Liver (tissue), 9 donors: Measurements from ENCODE around the gene HBG2. TPM values are rescaled to one million over a fixed set of nuclear protein-coding genes. Genes with fewer than 3 reads are reported as not detected.

Experiments used
- DNase-seq: peaks from one replicate; pipeline ENCODE4 v3.0.0-alpha.2; 2017; ENCODE audit warnings: low spot score
- H3K27ac ChIP-seq, 2 donors: one replicate each; pipeline ENCODE4 v1.7.0; 2013; ENCODE audit warnings: inconsistent platforms in 2 of 2, low read length in 2 of 2, control low read depth in 1 of 2, low read depth in 1 of 2, mild to moderate bottlenecking in 1 of 2
- H3K27me3 ChIP-seq, 4 donors: one replicate each; pipeline versions ENCODE4 v1.6.1 to v1.7.0; 2013; ENCODE audit warnings: low read length in 3 of 4, inconsistent platforms in 1 of 4, mild to moderate bottlenecking in 1 of 4, moderate library complexity in 1 of 4; ENCODE audit not compliant: control insufficient read depth in 4 of 4, insufficient read depth in 4 of 4
- H3K36me3 ChIP-seq, 4 donors: one replicate each; pipeline versions ENCODE4 v1.6.1 to v1.7.0; 2013; ENCODE audit warnings: low read length in 3 of 4, mild to moderate bottlenecking in 3 of 4, low read depth in 1 of 4, moderate library complexity in 1 of 4; ENCODE audit not compliant: control insufficient read depth in 4 of 4, insufficient read depth in 3 of 4
- H3K4me1 ChIP-seq, 4 donors: one replicate each; pipeline versions ENCODE4 v1.6.1 to v1.7.0; 2013; ENCODE audit warnings: low read length in 3 of 4, mild to moderate bottlenecking in 3 of 4, moderate library complexity in 1 of 4; ENCODE audit not compliant: control insufficient read depth in 4 of 4, insufficient read depth in 4 of 4
- H3K4me3 ChIP-seq, 3 donors: one replicate each; pipeline versions ENCODE4 v1.6.1 to v1.7.0; 2013; ENCODE audit warnings: low read length in 3 of 3, control low read depth in 1 of 3, low read depth in 1 of 3, mild to moderate bottlenecking in 1 of 3
- H3K9ac ChIP-seq, 2 donors: one replicate each; pipeline ENCODE4 v1.7.0; 2013; ENCODE audit warnings: low read length in 2 of 2, mild to moderate bottlenecking in 2 of 2, moderate library complexity in 2 of 2, control low read depth in 1 of 2, low read depth in 1 of 2
- H3K9me3 ChIP-seq, 4 donors: one replicate each; pipeline versions ENCODE4 v1.6.1 to v1.7.0; 2013; ENCODE audit warnings: low read length in 3 of 4; ENCODE audit not compliant: control insufficient read depth in 4 of 4
- EGR1 ChIP-seq, 2 donors: IDR thresholded peaks; 2 replicates each; pipeline ENCODE4 v1.6.1; 2016 to 2018; ENCODE audit warnings: antibody characterized with exemption in 2 of 2, low read depth in 2 of 2
- FOXA1 ChIP-seq: IDR thresholded peaks from 2 replicates; pipeline ENCODE4 v1.6.1; 2016; ENCODE audit warnings: antibody characterized with exemption
- FOXA2 ChIP-seq: IDR thresholded peaks from 2 replicates; pipeline ENCODE4 v1.6.1; 2016; ENCODE audit warnings: antibody characterized with exemption
- GABPA ChIP-seq, 2 donors: IDR thresholded peaks in 1 of 2; conservative IDR thresholded peaks in 1 of 2; 2 replicates each; pipeline ENCODE4 v1.6.1; 2016; ENCODE audit warnings: antibody characterized with exemption in 2 of 2, mild to moderate bottlenecking in 1 of 2, moderate library complexity in 1 of 2
- HNF4A ChIP-seq, 2 donors: conservative IDR thresholded peaks; 2 replicates each; pipeline ENCODE4 v1.6.1; 2016; ENCODE audit warnings: antibody characterized with exemption in 2 of 2, mild to moderate bottlenecking in 2 of 2
- HNF4G ChIP-seq: IDR thresholded peaks from 2 replicates; pipeline ENCODE4 v1.6.1; 2016; ENCODE audit warnings: antibody characterized with exemption
- JUND ChIP-seq, 2 donors: IDR thresholded peaks; 2 replicates each; pipeline ENCODE4 v1.6.1; 2016; ENCODE audit warnings: antibody characterized with exemption in 2 of 2
- NR2F2 ChIP-seq: IDR thresholded peaks from 2 replicates; pipeline ENCODE4 v1.6.1; 2016; ENCODE audit warnings: antibody characterized with exemption
- RAD21 ChIP-seq, 2 donors: IDR thresholded peaks; 2 replicates each; pipeline ENCODE4 v1.6.1; 2016; ENCODE audit warnings: antibody characterized with exemption in 2 of 2, mild to moderate bottlenecking in 2 of 2
- RXRA ChIP-seq, 2 donors: IDR thresholded peaks; 2 replicates each; pipeline ENCODE4 v1.6.1; 2017 to 2018; ENCODE audit warnings: antibody characterized with exemption in 2 of 2, mild to moderate bottlenecking in 1 of 2
- SP1 ChIP-seq: IDR thresholded peaks from 2 replicates; pipeline ENCODE4 v1.6.1; 2018; ENCODE audit warnings: antibody characterized with exemption, mild to moderate bottlenecking
- TAF1 ChIP-seq: conservative IDR thresholded peaks from 2 replicates; pipeline ENCODE4 v1.6.1; 2016; ENCODE audit warnings: antibody characterized with exemption, mild to moderate bottlenecking
- YY1 ChIP-seq: IDR thresholded peaks from 2 replicates; pipeline ENCODE4 v1.6.1; 2016; ENCODE audit warnings: antibody characterized with exemption, mild to moderate bottlenecking
- WGBS: extraction: QIAGEN DNeasy Blood & Tissue Kit; methylation state at CpG from one replicate; pipeline ENCODE4 v1.1.7; 2013; 5-methylcytosine and 5-hydroxymethylcytosine counted together
- polyA plus RNA-seq, 2 donors: library from polyadenylated mRNA; stranded (reverse) in 1 of 2; unstranded in 1 of 2; fragments of 200-250 nt in 1 of 2; fragments of >200 nt in 1 of 2; fragmentation: Nextera tagmentation in 1 of 2; extraction: Ambion mirVana in 1 of 2; gene quantifications; one replicate each; pipeline versions ENCODE4 v1.2.1 to v1.2.3, GENCODE V29; 2013 to 2015
- total RNA-seq, 2 donors: library from RNA; depleted of rRNA; stranded (reverse); fragments of >200 nt; gene quantifications; one replicate each; pipeline ENCODE4 v1.2.3, GENCODE V29; 2014
- TF ChIP-seq, protein P1 (sequence below): IDR thresholded peaks from 2 replicates; pipeline ENCODE4 v1.6.1; 2016; ENCODE audit warnings: antibody characterized with exemption
- TF ChIP-seq, protein P2 (sequence below): fragments of 150-350 bp; IDR thresholded peaks from 2 replicates; pipeline ENCODE4 v1.5.1; 2017; ENCODE audit warnings: improper control_type of control experiment, low read depth, low read length; ENCODE audit not compliant: missing input control
- TF ChIP-seq, protein P3 (sequence below): IDR thresholded peaks from 2 replicates; pipeline ENCODE4 v1.6.1; 2016; ENCODE audit warnings: antibody characterized with exemption
- TF ChIP-seq, protein P4 (sequence below): IDR thresholded peaks from 2 replicates; pipeline ENCODE4 v1.6.1; 2016; ENCODE audit warnings: antibody characterized with exemption
- donor health status: healthy.
- donor health status: healthy.
- donor health status: healthy.
- donor health status: healthy.
- donor health status: healthy.

HBG2 gene
- total and polyA plus RNA-seq, 4 donors, result 0.71 to 55,632 TPM; not detected in 2

DNA sequence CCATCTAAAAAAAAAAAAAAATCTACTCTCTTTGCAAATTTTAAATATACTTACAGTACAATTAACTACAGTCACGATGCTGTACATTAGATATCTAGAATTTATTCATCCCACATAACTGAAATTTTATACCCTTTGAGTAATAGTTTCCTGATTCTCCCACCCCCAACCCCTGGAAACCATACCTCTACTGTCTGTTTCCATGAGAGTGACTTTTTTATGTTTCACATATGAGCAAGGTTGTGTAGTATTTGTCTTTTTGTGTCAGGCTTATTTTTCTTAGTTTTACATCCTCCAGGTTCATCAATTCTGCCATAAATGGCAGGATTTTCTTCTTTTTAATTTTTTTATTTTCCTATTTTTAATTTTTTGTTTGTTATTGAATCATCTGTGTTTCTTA lies 30.9 kb downstream of the HBG2 start:
- Histone ChIP-seq H3K4me3 (no peak overlapping the region), H3K36me3 (no peaks in the 10 kb centered on the region), H3K4me1 (no peaks in the 10 kb centered on the region), H3K27ac (no peak overlapping the region), H3K9ac (no peak overlapping the region), H3K27me3 (no peaks in the 10 kb centered on the region), H3K9me3 (no peaks in the 10 kb centered on the region)
- DNase-seq, result no peak
- 70% methylated on average over 1 of the region's 1 CpG for WGBS
- TF ChIP-seq NR2F2, result no peak
- no peak for TF ChIP-seq RXRA (IDR thresholded peaks at IDR 0.05)
- TF ChIP-seq EGR1 (IDR thresholded peaks at IDR 0.05; ENCODE audit: low read depth in 2 of 2), result no peak
- TF ChIP-seq, protein P1, sequence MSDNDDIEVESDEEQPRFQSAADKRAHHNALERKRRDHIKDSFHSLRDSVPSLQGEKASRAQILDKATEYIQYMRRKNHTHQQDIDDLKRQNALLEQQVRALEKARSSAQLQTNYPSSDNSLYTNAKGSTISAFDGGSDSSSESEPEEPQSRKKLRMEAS, result no peak
- no peak for TF ChIP-seq GABPA (IDR thresholded peaks at IDR 0.05 in 1 of 2, conservative IDR thresholded peaks at IDR 0.05 in 1 of 2)
- TF ChIP-seq, protein P2, sequence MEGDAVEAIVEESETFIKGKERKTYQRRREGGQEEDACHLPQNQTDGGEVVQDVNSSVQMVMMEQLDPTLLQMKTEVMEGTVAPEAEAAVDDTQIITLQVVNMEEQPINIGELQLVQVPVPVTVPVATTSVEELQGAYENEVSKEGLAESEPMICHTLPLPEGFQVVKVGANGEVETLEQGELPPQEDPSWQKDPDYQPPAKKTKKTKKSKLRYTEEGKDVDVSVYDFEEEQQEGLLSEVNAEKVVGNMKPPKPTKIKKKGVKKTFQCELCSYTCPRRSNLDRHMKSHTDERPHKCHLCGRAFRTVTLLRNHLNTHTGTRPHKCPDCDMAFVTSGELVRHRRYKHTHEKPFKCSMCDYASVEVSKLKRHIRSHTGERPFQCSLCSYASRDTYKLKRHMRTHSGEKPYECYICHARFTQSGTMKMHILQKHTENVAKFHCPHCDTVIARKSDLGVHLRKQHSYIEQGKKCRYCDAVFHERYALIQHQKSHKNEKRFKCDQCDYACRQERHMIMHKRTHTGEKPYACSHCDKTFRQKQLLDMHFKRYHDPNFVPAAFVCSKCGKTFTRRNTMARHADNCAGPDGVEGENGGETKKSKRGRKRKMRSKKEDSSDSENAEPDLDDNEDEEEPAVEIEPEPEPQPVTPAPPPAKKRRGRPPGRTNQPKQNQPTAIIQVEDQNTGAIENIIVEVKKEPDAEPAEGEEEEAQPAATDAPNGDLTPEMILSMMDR, result no peak
- TF ChIP-seq, protein P3, sequence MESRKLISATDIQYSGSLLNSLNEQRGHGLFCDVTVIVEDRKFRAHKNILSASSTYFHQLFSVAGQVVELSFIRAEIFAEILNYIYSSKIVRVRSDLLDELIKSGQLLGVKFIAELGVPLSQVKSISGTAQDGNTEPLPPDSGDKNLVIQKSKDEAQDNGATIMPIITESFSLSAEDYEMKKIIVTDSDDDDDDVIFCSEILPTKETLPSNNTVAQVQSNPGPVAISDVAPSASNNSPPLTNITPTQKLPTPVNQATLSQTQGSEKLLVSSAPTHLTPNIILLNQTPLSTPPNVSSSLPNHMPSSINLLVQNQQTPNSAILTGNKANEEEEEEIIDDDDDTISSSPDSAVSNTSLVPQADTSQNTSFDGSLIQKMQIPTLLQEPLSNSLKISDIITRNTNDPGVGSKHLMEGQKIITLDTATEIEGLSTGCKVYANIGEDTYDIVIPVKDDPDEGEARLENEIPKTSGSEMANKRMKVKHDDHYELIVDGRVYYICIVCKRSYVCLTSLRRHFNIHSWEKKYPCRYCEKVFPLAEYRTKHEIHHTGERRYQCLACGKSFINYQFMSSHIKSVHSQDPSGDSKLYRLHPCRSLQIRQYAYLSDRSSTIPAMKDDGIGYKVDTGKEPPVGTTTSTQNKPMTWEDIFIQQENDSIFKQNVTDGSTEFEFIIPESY, result no peak
- TF ChIP-seq, protein P4, sequence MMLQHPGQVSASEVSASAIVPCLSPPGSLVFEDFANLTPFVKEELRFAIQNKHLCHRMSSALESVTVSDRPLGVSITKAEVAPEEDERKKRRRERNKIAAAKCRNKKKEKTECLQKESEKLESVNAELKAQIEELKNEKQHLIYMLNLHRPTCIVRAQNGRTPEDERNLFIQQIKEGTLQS, result no peak

DNA sequence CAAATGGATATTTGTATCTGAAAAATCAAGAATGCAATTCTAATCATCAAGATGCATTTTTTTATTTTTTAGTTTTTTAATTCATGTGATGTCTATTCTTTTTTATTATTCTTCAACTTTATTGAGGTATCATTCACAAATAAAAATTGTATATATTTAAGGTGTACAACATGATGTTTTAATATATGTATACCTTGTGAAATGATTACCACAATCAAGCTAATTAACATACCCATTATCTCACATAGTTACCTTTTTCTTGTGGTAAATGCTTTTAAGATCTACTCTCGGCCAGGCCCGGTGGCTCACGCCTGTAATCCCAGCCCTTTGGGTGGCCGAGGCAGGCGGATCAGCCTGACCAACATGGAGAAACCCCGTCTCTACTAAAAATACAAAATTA lies 31.4 kb downstream of the HBG2 start:
- Histone ChIP-seq H3K36me3 (no peaks in the 10 kb centered on the region), H3K9ac (no peak overlapping the region), H3K4me1 (no peaks in the 10 kb centered on the region), H3K27ac (no peak overlapping the region), H3K9me3 (no peaks in the 10 kb centered on the region), H3K4me3 (no peak overlapping the region), H3K27me3 (no peaks in the 10 kb centered on the region)
- TF ChIP-seq NR2F2, result no peak
- TF ChIP-seq GABPA (IDR thresholded peaks at IDR 0.05 in 1 of 2, conservative IDR thresholded peaks at IDR 0.05 in 1 of 2), result no peak
- TF ChIP-seq EGR1 (IDR thresholded peaks at IDR 0.05; ENCODE audit: low read depth in 2 of 2), result no peak
- WGBS, result 87% methylated on average over 6 of the region's 6 CpGs
- no peak for DNase-seq

DNA sequence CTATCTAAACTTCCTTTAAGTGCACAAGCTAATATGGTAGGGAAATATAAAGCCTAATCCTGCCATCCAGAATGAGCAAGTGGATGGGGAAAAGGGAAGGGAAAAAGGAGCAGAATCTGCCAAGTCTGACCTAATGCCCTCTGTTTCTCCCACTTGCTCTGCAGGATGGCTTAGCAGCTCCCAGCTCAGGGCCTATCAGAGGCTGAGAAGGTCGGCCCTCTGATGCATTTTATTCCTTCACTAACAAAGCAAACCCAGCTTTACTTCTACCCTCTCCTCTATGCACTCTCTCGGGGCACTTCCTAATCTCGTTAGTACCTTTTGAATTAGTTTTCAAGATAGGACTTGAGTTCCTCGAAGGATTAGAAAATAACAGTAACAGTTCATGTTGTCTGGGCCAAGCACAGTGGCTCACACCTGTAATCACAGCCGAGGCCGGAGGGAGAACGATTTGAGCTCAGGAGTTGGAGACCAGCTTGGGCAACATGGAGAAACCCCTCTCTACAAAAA lies 44.1 kb downstream of the HBG2 start:
- H3K4me1 ChIP-seq, result no peaks in the 10 kb centered on the region
- WGBS, result 47% methylated on average over 7 of the region's 7 CpGs
- H3K4me3 ChIP-seq, result no peak overlapping the region
- DNase-seq, result no peak
- H3K36me3 ChIP-seq, result no peaks in the 10 kb centered on the region
- H3K27ac ChIP-seq, result no peak overlapping the region
- peaks cover 0 to 4% (median 1%) of the 10 kb centered on the region in 4 donors for H3K27me3 ChIP-seq
- no peak overlapping the region for H3K9ac ChIP-seq
- H3K9me3 ChIP-seq, result no peaks in the 10 kb centered on the region
- TF ChIP-seq RXRA (IDR thresholded peaks at IDR 0.05) (no peak), JUND (IDR thresholded peaks at IDR 0.05) (no peak), YY1 (no peak), HNF4A (conservative IDR thresholded peaks at IDR 0.05) (no peak), SP1 (no peak), TAF1 (no peak), FOXA2 (no peak), HNF4G (no peak), RAD21 (IDR thresholded peaks at IDR 0.05) (no peak), NR2F2 (no peak), FOXA1 (no peak), EGR1 (IDR thresholded peaks at IDR 0.05; ENCODE audit: low read depth in 2 of 2) (no peak)
- TF ChIP-seq, protein P3, result no peak
- TF ChIP-seq, protein P4, result no peak
